HK-2 (cell line): ENCODE measurements around the gene DMD.

Experiments
- DNase-seq: peaks from one replicate; pipeline ENCODE4 v3.0.0-alpha.2; 2018; ENCODE audit not compliant: unreplicated experiment

DMD gene

DNA sequence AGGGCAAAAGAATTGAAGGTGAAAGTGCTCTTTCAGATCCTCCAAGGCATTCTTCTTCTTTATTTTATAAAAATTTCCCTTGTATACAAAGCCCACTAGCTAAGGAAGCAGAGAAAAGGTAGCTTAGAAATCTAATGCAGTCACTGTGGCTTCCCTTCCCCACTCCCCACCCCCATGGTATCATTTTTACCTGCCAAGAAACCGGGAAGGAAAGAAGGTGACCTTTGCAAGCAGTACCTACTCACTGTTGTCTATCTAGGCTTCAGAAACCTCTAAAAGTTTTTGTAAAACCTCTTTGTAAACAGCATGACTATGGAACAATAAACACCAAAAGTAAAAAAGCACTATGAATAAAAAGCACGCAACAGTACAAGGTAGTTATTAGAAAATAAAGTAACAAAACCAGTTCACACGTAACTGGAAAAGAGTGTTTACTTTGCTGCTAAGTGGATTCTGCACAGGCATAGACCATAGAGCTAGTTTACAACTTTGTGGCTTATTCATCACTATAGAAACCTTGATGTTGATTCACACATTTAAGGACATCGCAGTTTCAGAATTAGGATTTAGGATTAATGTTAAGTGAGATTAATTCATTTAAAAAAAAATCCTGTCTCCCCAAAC is 2029.9 kb downstream of the DMD start:
- no peak for DNase-seq

DNA sequence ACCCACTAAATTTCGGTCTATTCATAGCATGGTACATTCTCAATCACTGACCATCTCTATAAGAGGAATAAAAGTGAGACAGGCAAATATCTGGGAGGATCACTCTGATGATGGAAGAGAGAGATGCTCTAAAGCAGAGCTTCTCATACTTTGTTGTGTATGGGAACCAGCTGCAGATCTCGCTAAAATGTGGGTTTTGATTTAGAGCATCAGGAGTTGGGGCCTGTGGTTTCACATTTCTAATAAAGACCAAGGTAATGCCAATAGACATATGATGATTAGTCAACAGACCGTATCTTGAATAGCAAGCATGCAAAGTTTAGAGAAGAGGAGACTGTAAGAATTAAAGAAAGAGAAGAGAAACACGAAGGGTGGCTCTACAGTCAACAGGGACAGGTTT is 2032.1 kb downstream of the DMD start:
- no peak for DNase-seq

DNA sequence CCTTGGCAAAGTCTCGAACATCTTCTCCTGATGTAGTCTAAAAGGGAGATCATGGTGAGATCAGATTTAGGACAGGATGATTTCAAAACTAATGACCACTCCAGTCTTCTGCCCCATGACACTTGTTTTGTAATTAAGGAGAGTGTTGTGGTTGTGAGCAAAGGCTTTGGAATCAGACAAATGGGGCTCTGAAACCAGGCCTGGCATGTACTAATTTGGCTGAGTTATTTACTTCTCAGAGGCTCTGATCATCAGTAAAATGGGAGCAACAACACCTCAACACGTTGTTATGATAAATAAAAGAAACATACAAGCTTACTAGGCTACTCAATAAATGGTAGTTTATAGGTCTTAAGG is 2032.6 kb downstream of the DMD start:
- DNase-seq: no peak

DNA sequence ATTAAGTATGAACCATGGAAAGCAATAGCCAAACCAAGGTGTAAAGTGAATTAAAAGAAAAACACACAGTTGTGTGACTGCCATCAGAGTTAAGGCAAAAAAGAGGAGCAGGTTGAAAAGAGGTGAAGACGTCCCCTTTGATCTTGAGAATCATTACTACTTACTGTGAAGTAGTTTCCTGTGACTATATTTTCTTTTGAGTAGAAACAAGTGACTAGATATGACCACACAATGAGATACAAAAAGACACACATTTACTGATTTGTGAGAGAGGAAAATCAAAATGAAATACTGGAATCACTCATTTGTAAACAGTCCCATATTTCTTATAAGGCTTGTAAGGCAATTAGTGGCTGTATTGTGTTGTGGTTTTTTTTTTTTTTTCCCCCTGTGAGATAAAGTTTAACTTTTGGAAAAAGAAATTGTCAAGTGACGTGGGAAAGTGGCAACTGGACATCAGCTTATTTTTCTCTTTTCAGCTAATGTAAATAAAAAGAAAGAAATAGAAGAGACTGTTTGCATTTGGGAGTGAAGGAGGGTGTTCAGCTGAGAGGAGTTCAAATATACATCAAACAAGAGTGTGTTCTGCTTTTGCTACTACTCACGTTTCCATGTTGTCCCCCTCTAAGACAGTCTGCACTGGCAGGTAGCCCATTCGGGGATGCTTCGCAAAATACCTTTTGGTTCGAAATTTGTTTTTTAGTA is 2033.1 kb downstream of the DMD start:
- no peak for DNase-seq

DNA sequence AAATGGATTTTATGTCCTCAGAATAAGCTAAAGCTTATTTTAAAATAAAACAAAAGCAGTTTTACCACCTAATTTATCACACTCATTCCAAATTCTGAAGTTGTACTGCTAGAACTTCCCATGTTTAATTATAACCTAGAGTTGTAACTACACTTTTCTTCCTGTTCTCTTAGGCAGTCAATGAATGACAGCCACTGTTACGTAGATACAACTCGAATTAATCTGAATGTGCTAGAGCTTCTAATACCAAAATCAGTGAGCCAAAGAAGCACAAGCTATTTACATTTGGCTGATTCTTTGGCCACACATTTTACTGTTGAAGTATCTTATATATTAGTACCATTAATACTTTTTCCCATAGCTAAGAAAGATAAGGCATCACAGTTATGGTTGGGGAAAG is 2040.6 kb downstream of the DMD start:
- no peak for DNase-seq

DNA sequence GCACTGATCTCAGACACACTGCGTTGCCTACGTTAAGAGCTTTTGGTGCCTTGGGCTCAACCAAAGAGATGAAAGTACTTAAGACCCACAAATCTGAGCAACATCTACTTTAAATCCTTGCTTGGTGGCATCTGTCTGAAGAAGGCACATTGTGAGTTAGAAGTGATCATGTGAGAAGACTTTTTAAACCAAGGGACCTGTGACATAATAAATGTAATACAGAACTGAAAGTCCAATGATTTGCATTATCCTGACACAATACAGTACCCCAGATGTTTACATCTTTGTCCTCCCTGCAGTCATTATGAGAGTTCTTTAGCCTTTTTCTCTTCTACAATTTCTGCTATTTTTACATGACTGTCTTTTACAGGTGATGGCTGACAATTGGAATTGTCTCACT is 2042.8 kb downstream of the DMD start:
- no peak for DNase-seq

DNA sequence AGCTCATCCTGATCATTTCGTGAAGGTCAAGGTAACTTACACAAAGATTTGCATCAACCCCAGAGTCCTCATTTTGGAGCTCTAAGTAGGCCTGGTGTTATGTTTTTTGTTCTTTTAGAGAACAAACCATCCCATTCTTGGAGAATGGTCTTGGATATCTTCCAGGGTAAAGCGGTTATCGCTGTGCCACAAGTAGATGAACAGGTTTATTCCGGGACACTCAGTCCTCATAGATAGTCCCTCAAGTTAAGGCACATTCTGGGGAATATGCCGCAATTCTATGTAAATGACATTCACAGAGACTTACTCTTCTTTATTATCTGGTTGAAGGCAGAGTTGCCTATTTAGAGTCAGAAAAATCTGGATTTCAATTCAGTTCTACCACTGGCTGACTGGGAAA is 2044.5 kb downstream of the DMD start:
- DNase-seq: no peak

DNA sequence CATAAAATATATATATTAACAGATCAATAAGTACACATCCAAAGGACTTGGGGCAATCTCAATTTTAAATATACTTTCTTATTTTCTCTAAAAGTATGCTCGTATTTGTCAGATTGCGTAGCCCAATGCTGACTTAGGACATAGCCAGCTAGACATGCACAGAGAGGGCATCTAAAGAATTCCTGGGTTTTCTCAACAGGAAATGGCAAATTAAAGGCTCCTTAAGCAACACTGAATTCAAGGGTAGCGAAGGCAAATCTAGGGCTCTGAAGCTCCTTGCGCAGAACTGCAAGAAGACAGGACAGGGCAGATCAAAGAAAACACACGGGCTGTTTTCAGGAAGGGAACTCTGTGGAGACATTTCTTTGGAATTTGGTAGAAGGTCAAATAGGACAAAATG is 2044.9 kb downstream of the DMD start:
- no peak for DNase-seq

DNA sequence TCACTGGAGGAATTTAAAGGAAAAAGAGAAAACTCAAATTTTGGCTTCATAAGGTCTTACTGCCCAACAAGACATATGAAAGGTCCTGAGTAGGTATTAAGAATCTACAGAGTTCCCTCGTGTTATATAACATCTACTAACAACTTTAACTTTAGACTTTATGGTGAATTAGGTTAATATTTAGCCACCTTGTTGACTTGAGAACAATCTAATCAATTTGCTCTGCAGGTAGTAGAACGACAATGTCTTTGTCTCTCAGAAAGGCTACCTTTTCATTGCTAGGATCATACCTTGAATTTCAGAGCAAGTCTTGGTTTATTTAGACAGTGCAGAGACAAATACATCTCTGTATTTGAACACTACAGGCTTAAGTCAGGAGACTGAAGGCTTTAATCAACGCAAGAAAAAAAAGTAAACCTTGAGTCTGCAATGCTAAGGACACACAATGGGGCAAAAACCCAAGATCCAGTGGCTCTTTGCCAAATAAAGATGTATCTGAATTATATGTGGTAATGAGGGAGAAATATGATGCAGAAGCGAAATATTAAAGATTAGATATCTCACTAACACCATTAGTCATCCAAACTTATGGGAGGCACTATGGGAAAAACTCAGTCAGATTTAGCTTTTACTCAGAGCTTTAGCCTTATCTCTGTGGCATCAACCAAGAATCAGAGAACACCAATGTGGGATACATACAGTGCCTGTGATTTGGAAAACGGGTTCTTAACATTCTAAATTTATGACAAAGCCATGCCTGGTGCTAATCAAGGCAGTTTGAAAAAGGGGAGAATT is 2045.9 kb downstream of the DMD start:
- no peak for DNase-seq

DNA sequence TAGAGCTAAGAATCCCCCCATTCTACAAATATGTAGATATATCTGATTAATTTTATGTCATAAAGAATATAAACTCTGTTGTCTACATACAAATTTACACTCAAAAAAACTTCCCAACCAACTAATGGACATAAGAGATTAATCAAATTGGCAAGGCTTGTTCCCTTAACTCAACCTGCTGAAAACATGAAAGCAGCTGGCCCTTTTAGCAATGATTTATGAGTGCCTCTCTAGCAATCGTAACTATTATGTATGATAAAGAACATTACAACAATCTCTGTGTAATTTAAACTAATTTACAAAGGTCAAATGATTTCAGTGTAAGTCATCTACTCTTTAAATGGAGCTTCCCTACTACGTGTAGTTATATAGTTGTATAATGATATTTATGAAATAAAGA is 2056.4 kb downstream of the DMD start:
- DNase-seq: no peak

DNA sequence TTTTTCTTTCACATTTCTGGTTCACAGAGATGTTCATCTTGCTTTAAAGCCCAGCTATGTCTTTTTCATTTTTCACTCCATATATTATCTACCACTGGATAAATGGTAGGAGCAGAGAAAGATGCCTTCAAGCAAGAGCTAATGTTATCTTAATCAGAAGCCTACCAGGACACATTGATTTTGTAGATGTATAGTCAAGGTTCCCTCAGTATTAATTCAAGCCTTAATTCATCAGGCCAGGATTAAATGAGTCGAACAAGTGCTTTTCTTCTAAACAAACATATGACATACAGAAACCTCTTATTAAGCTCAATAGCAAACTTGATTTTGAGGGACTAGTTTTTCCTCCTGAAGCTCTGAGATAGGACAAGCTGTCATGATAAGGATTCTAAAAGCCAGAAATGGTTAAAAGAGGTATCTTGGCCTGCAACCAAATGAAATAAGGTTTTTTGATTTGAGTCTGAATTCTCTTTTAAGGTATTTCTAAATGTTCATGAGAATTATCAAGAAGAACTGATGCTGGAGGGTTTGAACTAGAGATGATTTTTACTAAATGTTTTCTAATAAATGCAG is 2057.8 kb downstream of the DMD start:
- DNase-seq: no peak

DNA sequence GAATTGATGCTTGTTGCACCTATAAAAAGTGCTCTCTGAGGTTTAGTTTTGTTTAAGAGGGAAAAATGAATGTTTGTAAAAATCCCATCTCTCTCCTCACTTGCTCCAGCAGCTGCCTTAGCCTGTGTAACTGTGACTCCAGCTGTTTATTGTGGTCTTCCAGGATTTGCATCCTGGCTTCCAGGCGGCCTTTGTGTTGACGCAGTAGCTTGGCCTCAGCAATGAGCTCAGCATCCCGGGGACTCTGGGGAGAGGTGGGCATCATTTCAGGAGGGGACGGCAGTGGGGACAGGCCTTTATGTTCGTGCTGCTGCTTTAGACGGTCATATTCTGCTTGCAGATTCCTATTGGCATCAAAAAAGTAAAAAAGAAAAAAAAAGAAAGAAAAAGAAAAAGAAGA is 2064.2 kb downstream of the DMD start:
- DNase-seq: no peak

DNA sequence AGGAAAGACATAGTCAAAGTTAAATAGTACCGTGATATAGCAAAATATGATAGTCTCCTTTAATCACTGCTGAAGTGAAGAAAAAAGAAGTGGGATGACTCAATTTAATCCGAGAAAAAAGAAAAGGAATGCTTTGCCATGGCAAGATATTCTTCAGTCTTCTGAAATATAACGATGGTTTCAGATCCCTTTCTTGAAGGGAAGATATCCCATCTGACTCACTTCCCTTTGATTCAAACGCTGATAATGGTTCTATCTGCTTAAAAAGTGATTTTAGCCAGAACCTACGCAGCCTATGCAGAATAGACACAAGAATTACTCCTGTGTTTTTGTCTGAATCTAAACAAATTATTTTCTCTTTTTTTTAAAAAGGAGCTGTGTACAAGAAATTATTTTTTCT is 2071.4 kb downstream of the DMD start:
- DNase-seq: no peak

DNA sequence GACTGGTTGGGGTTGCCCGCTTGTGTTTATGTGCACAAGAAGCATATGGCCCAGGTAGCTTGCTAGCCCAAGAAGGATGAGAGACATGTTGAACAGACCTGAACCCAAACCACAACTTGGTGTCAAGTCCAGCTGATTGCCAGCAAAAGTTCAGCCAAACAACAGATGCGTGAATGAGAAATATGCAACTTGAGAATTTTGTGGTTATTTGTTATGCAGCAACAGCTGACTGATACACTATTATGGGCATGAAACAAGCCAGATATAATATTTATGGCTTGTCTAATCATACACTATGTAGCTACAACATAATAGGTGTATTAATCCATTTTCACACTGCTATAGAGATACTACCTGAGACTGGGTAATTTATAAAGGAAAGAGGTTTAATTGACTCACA is 2073.2 kb downstream of the DMD start:
- DNase-seq: no peak

DNA sequence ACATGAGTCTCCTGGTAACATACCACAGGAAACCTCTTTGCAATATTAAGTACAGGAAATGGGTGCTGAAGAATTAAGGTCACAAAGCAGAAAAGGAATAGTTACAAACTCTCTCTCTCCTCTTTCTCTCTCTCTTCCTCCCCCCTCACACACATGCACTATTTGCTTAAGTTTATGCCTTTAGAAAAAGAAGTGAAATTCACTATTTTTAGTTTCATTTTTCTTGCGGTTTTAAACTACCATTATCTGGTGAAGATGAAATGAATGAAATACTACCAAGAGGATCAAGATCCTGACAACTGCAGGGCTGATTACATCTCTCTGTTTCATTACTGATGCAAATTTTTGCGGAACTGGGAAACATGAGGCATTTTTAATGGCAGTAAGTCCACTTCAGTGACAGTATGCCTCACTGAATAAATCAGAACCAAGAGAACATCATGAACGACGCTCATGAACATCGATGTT is 2075.2 kb downstream of the DMD start:
- DNase-seq: no peak

DNA sequence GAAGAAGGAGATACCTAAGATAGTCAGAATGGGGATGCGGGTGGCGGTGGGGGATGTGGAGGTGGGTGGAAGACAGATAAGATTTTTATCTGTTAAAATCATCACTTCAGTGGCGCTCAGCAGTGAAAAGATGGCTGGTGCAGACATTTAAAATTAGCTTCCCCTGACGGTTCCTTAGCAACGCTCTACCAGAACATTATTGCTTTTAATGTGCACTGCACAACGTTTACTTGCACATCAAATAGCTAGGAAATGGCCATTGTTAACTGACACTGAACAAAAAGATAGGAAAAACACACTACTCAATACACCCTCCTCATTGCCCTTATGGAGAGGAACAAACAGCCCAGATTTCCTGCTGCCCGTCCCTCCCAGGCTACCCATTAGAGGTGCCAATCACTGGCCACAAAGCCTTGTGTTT is 2078.5 kb downstream of the DMD start:
- no peak for DNase-seq

DNA sequence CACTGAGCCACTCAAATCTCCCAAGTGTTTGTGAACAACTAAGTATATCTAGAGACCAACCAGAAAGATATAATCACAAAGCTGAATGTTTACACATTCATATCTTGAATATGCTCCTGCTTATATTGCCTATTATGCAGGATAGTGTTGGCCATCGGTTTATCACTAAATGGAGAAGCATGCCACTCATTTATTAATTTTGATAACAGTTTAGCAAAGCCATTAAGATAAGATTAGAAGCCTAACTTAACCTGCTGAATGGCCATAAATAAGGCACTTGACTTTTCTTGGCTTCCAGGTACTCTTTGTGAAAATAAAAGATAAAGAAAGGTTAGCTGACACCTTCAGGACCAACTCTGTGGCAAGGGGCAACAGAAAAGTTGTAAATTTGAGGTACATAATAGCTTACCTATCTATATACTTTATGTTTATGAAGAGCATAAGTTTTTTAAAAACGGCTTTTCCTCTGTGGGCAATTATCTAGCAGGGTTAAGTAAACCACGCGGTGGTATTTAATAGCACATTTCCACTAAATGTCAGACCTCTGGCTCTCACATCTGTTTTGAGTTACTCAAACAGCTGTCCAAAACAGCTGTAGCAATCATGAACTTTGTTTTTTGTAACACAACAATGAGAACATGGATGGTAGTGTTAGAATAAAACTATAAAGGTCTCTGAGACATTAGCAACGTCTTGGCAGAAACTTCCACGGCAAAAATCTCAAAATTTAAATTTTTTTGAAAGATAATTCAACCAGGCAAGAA is 2080.7 kb downstream of the DMD start:
- DNase-seq: no peak

DNA sequence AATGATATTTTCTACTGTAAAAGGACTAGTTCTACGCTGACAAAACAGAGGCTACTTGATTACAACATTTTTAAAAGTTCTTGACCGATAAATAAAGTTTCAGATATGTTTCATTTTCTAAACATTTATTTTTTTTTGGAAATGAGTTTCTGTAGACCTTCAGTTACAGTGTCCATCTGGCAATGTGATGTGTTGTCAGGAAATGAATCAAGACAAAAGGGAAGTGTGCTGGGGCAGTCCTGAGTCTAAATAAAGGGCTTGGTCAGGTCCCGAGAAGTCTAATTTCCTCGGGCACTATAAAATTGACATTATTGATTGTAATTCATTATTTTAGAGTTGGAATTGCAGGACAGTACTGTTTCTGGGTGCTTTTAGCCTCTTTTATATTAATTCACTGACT is 2082.5 kb downstream of the DMD start:
- no peak for DNase-seq

DNA sequence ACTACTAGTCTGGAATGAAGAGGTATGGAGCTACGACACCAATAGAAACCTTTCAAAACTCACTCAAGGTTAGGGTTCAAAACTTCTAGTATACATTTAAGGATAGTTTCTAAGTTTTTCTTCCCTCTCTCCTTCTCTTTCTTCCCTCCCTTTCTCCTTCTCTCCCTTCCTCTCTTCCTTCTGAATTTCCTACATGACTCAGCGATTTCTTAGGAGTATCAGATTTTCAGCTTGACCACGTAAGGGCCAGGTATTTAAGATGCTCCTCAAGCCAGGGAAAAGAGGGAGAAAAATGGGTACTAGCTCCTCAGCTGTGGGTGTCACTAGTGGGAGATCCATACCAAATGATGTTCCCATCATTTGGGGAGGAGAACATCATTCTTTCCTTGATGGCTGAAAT is 2083.6 kb downstream of the DMD start:
- DNase-seq: no peak

DNA sequence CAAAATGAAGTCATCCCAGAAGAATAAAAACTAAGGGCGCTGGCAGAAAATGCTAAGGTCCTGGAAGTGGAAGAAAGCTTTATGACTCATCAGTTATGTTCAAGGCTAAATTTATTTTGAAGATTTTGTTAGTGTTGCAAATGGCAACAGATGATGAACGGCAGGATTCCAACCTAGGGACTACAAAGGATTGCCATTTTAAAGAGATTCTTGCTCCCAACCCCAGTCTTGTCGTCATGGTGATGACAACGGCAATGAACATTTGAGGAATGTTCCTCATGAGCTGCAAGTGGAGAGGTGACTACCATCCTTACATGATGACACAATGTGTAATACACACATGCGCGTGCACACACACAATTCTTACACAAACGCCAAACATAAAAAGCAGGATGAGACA is 2085.1 kb downstream of the DMD start:
- no peak for DNase-seq

DNA sequence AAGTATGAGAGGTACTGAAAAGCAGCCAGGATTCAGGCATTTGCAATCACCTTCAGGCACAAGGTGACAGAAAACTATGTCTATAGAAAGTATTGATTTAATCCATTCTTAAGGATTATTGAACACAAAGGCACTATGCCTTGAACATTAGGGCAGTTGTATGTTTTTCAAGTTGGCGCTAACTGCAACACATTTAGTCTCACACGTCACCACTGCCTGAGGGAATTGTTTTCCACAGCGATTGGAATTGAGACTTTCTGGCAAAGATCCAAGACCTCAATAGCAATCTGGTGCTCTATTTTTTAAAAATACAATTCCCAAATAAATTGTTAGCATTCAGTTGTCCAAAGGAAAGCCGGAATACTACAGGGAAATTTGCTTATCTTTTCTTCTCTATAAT is 2086.8 kb downstream of the DMD start:
- DNase-seq: no peak

DNA sequence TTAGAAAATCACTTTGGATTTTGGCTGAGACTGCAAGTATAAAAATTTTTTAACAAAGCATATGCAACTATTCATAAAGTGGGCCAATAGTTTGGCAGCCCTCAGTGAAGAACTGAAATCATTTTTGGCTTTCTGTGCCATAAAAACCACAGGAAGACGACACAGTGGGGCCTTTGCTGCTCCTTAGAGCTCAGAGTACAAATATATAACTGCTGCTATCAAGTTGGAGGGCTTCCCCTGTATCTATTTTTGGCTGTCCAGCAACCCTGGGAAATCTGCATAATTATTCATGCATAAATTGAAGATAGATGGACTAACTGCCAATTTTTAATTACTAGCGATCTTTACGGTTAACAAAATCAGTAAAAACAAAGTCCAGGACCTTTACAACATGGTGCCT is 2088.0 kb downstream of the DMD start:
- DNase-seq: no peak
